SU-DHL-6 (cell line): Measurements from ENCODE around the gene ZNF469.

Source experiments
- H2AFZ ChIP-seq: fragments of 200-600 bp; sonication (generic); 2 replicates; pipeline ENCODE4 v1.6.1; 2014; ENCODE audit warnings: low read depth, mild to moderate bottlenecking, moderate library complexity, mixed read lengths, antibody characterized with exemption, low read length; ENCODE audit not compliant: severe bottlenecking
- H3F3A ChIP-seq: fragments of 200-600 bp; shearing (Covaris generic); 2 replicates; pipeline ENCODE4 v1.6.0; 2016; ENCODE audit warnings: antibody characterized with exemption, mild to moderate bottlenecking; ENCODE audit not compliant: insufficient read depth
- H3K27ac ChIP-seq: fragments of 200-600 bp; sonication (generic); 2 replicates; pipeline ENCODE4 v1.5.1; 2016; ENCODE audit warnings: low read depth, mild to moderate bottlenecking, low read length, moderate library complexity, mixed read lengths
- H3K27me3 ChIP-seq: fragments of 200-600 bp; sonication (generic), shearing (Covaris generic); 2 replicates; pipeline ENCODE4 v1.6.0; 2014; ENCODE audit warnings: mild to moderate bottlenecking, low read length
- H3K36me3 ChIP-seq: fragments of 200-600 bp; sonication (generic); 2 replicates; pipeline ENCODE4 v1.6.1; 2014; ENCODE audit warnings: mild to moderate bottlenecking, low read length, mixed read lengths
- H3K4me2 ChIP-seq: fragments of 300-600, 200-600 bp; shearing (Covaris generic), sonication (generic); 2 replicates; pipeline ENCODE4 v1.6.0; 2014; ENCODE audit warnings: low read length, low read depth, mild to moderate bottlenecking; ENCODE audit not compliant: poor library complexity, severe bottlenecking
- H3K4me3 ChIP-seq: fragments of 200-600 bp; sonication (generic); 2 replicates; pipeline ENCODE4 v1.5.1; 2014; ENCODE audit warnings: antibody characterized with exemption, low read length, mild to moderate bottlenecking, mixed read lengths; ENCODE audit not compliant: insufficient read depth, poor library complexity, severe bottlenecking
- H3K79me2 ChIP-seq: fragments of 200-600 bp; sonication (generic); 2 replicates; pipeline ENCODE4 v1.6.1; 2014; ENCODE audit warnings: mild to moderate bottlenecking, low read length, moderate library complexity; ENCODE audit not compliant: insufficient read depth
- H3K9ac ChIP-seq: fragments of 200-600 bp; sonication (generic); 2 replicates; pipeline ENCODE4 v1.7.0; 2014; ENCODE audit warnings: mild to moderate bottlenecking, low read length
- H3K9me2 ChIP-seq: fragments of 200-600 bp; sonication (generic); replicated peaks from 2 replicates; pipeline ENCODE4 v1.6.1; 2014; ENCODE audit warnings: low read length; ENCODE audit not compliant: insufficient read depth
- H3K9me3 ChIP-seq: fragments of 200-600 bp; sonication (generic); 2 replicates; pipeline ENCODE4 v1.6.1; 2014; ENCODE audit warnings: low read length, mixed read lengths; ENCODE audit not compliant: insufficient read depth
- H4K20me1 ChIP-seq: fragments of 200-600 bp; sonication (generic); 2 replicates; pipeline ENCODE4 v1.6.1; 2014; ENCODE audit warnings: low read depth, mild to moderate bottlenecking, antibody characterized with exemption, low read length, moderate library complexity, mixed read lengths
- CTCF ChIP-seq: fragments of 200-600 bp; sonication (generic); IDR thresholded peaks from one replicate; pipeline ENCODE4 v1.5.1; 2017; ENCODE audit warnings: antibody characterized with exemption, mild to moderate bottlenecking, low read length, moderate library complexity; ENCODE audit not compliant: insufficient read depth, poor library complexity, severe bottlenecking
- EZH2phosphoT487 ChIP-seq: fragments of 200-600 bp; sonication (generic), shearing (Covaris generic); conservative IDR thresholded peaks from 2 replicates; pipeline ENCODE4 v1.6.1; 2018; ENCODE audit warnings: mild to moderate bottlenecking, antibody characterized with exemption, low read length, moderate library complexity, mixed read lengths

Gene ZNF469

DNA sequence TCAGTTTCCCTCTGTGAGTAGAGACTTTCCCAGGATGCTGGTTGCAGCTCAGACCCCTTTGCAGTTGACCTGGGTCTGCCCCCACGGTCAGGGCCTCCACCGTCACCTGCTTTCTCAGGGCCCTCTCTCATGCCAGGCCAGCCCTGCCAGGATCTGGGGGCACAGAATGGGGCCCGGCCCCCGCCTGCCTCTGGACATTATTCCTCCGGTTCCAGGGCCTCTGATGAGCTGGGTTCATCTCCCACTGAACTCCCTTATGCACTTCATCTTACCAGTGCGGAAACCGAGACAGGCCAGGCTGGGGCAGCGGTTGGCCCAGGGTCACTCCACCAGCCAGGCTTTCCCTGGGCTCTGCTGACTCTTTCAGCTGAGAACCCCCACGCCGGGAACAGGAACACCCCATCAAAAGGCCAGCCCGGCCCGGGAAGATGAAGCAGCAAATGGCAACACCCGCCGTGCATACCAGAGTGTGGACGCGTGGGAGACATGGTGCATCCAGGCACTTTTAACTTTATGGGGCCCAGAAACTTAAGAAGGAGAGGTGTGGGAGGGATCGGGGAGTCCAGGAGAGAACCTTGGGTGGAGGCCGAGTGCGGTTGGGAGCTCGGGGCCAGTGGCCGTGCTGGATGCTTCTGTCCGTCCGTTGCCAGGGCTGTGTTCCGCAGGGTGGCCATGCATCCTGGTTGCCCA lies 19.9 kb downstream of the ZNF469 start:
- no peaks in the 10 kb centered on the region for H3F3A ChIP-seq
- H3K4me3 ChIP-seq: no peak overlapping the region
- H3K27ac ChIP-seq: no peak overlapping the region
- H3K4me2 ChIP-seq: no peak overlapping the region
- TF ChIP-seq CTCF: no peak
- no peak for TF ChIP-seq EZH2phosphoT487
- no peaks in the 10 kb centered on the region for H3K9me3 ChIP-seq
- H3K36me3 ChIP-seq: no peaks in the 10 kb centered on the region
- H3K9me2 ChIP-seq: no peaks in the 10 kb centered on the region
- no peaks in the 10 kb centered on the region for H3K79me2 ChIP-seq
- no peaks in the 10 kb centered on the region for H4K20me1 ChIP-seq
- no peak overlapping the region for H2AFZ ChIP-seq
- no peak overlapping the region for H3K9ac ChIP-seq
- no peaks in the 10 kb centered on the region for H3K27me3 ChIP-seq

- H4K20me1 ChIP-seq: no peaks in the 10 kb centered on the region
- H3K27me3 ChIP-seq: no peaks in the 10 kb centered on the region
- no peaks in the 10 kb centered on the region for H3K9me3 ChIP-seq
- H3K9me2 ChIP-seq: no peaks in the 10 kb centered on the region
- no peaks in the 10 kb centered on the region for H3K79me2 ChIP-seq
- no peak overlapping the region for H3K9ac ChIP-seq
- no peak overlapping the region for H3K4me3 ChIP-seq
- no peak overlapping the region for H3K27ac ChIP-seq
- H2AFZ ChIP-seq: no peak overlapping the region
- TF ChIP-seq EZH2phosphoT487 (no peak), CTCF (no peak)
- H3K36me3 ChIP-seq: no peaks in the 10 kb centered on the region
- H3F3A ChIP-seq: no peaks in the 10 kb centered on the region
- H3K4me2 ChIP-seq: no peak overlapping the region
Observed at GRCh38 chr16:88403794-88404581, 21.2 kb downstream of the ZNF469 start.

DNA sequence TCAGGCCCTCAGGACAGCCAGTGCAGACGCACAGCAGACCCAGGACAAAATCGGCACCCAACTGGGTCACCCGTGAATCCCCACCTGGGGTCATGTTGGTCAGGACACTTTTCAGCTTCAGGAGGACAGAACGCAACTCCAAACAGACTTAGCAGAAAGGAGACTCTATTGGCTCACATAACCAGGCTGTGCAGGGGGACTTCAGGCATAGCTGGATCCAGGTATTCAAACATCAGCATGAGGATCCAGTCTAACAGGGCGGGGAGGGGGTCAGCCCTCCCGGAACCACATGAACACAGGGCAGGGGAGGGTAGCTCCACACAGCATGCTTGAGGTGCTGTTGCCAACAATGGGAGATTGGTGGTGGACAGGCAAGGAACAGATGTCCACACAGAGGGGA lies 22.0 kb downstream of the ZNF469 start:
- Histone ChIP-seq H3K9ac (no peak overlapping the region), H2AFZ (no peak overlapping the region), H3K27me3 (no peaks in the 10 kb centered on the region), H4K20me1 (no peaks in the 10 kb centered on the region), H3F3A (no peaks in the 10 kb centered on the region), H3K27ac (no peak overlapping the region), H3K4me2 (no peak overlapping the region), H3K9me3 (no peaks in the 10 kb centered on the region), H3K4me3 (no peak overlapping the region), H3K36me3 (no peaks in the 10 kb centered on the region), H3K79me2 (no peaks in the 10 kb centered on the region), H3K9me2 (no peaks in the 10 kb centered on the region)
- TF ChIP-seq EZH2phosphoT487 (no peak), CTCF (no peak)
